Stimulated activated CD4-positive, alpha-beta T cell treated with anti-CD3 and anti-CD28 coated beads, Interleukin-1b, Interleukin-23, amount 100 ng/mL, for 1 hour (primary cell): ENCODE data around the gene CEBPB.
"Not testable (repeated sequence)": the region's sequence is repeated elsewhere in the genome, so short reads cannot be mapped to it uniquely, and the experiment has no call there.

Experiments
- DNase-seq, 2 donors: peaks; one replicate each; pipeline ENCODE4 v3.0.0-alpha.2; 2020; ENCODE audit warnings: low read depth in 2 of 2

Gene CEBPB

DNA sequence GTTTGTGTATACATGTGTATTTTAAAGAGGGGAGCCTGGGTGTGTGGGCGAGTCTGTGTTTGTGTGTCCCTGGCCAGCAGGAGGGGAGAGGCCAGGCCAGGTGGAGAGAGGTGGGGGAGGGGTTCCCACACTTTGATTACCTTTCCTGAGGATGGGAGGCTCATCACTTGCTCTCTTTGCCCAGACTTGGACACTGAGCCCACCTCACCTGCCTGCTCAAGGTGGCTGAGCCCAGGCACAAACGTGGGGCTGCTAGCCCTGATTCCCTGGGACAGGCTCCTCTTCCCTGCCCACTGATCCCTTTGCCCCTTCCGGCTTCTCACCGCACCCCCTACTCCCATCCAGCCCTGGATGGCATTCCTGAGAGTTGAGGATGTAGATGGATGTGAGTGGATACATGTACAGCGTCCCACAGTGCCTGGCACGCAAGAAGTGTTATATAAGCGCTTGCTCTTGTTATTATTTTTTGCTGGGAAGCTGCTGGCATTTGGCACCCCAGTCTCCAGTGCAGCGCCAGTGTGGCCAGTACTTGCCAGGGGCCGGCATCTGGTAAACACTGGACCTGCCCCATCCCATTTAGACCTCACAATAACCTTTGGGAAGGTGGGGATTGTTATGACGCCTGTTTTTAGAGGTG, 2.7 kb downstream of the CEBPB start:
- no peak for DNase-seq

DNA sequence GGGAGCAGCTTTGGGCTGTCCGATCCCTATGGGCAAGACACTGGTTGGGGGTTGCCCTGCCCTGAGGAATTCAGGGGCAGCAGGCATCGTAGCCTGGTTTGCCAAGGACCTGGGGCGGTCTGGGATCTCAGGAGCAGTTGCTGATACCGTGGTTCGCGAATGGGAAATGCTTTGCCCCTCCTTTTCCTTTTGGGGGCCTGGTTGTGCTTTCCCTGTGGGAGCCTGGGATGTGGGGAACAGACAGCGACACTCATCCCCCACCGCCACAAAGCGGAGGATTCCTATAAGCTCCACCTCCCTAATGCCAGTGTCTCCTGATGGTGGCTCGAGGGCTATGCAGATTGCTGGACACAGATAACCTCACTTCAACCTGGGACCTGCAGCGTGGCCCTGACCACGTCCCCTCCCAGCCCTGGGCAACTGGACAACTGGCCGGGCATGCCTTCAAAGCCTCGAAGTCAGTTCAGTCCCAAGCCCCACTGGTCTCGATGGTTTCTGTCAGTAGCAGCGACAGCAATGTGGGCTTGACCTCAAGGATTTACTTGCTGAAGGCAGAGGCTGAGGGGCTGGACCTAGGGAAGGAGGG, 3.3 kb downstream of the CEBPB start:
- DNase-seq, result no peak

DNA sequence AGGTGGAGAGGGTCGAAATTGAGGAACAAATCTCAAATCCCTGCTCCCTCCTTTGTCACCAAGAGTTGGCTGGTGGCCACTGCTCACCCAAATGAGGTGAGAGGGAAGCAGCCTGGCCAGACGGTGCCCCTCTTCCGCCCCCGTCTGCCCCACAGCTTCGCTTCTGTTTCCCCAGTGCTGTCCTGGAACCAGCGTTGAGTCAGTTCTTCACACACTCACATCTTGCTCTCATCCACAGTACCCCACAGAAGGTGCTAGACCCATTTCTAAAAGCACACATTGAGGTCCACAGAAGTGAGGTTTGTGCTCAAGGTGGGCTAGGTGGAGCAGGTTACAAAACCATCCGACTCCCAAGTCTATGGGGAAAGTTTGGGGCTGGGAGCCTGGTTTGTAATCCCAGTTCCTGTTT, 3.8 kb downstream of the CEBPB start:
- no peak for DNase-seq

DNA sequence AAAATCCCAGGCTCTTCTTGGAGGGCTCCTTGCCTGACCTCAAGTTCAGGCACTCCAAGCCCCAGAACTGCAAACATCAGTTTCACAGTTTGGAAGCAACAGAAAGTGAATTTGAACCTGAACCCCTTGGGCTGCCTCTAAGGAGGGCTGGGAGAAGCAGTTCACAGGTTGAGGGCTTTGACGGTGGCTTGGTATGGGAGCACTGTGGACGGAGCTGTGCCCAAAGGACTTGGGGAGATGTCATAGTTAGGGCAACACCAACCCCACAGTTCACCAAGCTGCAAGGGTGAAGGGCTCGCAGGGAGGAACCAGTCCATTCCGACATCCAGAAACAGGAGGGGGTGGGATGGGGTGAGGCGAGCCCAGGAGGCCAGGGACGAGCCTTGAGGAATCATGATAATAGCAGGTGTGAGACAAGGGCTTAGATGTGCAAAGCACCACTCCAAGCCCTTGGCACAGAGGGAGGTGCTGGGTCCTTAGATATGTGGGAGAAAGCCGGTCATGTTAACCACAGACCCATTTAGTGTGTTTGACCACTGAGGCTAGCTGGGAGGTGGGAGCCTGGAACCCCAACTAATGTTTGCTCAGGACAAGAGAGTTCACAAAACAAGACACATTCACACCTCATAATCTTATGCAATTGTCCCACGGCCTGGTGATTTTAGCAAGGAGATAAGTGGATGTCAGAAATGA, 4.3 kb downstream of the CEBPB start:
- no peak for DNase-seq

DNA sequence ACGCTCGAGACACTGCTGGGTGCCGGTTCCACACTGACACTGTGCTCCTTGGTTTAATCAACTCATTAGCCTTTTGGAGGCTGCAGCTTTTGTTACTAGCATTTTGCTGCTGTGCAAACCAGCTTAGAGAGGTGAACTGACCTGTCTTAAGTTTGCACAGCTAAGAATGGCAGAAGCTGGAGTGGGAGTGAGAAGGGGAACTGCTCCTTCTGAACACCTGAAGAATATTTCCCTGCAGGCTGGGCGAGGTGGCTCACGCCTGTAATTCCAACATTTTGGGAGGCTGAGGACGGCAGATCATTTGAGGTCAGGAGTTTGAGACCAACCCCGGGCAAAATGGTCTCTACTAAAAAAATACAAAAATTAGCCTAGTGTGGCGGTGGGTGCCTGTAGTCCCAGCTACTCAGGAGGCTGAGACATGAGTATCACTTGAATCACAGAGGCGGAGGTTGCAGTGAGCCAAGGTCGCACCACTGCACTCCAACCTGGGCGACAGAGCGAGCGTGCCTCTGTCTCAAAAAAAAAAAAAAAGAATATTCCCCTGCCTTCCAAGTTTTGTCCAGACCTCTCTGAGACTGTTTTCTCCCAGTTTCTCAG, 5.0 kb downstream of the CEBPB start:
- no peak for DNase-seq

DNA sequence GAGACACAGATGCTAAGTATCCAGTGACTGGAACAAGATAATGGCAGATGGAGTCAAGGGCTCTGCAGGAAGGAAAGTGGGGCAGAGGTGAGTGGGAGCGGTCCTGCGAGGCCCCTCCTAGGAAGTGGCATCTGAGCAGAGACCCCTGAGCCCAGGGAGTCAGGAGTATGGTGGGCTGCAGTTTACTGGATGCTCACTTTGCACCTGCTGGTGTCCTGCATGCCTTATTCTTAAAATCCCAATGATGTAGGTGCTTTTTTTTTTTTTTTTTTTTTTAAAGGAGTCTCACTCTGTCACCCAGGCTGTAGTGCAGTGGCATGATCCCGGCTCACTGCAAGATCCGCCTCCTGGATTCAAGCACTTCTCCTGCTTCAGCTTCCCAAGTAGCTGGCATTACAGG, 5.6 kb downstream of the CEBPB start:
- DNase-seq, result no peak

DNA sequence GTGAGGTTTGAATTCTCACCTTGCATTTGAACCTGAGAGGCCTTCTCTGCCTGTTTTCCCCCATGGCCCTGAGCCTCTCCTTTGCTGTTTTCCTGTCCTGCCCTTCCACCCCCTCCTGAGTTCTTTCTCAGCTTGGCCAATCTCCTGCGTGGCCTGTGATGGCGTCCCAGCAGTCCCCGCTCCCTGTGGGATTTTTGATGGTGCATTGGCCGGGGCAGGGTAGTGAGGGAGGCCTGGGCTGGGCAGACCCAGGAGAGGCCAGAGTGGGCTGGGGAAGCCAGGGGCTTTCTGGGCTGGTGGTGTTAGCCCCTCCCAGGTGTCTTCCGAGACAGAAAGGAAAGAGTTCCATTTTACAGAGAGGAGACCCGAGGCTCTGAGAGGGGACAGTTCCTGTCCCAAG, 6.3 kb downstream of the CEBPB start:
- no peak for DNase-seq

DNA sequence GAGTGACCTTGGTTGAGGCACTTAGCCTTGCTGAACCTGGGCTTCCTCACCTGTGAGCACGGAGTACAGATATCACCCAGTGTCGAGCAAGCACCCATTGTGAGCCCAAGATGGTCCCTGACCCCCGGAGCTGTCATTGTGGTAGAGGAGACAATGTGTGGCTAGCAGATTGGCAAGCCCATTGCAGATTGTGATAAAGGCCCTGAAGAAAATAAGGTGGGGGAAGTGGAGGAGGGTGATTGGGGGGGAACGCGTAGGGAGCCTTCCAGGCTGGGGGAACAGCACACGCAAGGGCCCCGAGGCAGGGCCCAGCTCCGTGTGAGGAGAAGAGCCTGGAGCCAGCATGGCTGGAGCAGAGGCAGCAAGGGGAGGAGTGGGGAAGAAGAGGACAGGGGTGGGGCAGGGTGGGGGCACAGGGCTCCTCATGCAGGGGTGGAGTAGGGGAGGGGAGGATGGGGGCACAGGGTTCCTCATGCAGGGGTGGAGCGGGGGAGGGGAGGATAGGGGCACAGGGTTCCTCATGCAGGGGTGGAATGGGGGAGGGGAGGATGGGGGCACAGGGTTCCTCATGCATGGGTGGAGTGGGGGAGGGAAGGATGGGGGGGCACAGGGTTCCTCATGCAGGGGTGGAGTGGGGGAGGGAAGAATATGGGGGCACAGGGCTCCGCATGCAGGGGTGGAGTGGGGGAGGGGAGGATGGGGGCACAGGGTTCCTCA, 7.0 kb downstream of the CEBPB start:
- no peak for DNase-seq

DNA sequence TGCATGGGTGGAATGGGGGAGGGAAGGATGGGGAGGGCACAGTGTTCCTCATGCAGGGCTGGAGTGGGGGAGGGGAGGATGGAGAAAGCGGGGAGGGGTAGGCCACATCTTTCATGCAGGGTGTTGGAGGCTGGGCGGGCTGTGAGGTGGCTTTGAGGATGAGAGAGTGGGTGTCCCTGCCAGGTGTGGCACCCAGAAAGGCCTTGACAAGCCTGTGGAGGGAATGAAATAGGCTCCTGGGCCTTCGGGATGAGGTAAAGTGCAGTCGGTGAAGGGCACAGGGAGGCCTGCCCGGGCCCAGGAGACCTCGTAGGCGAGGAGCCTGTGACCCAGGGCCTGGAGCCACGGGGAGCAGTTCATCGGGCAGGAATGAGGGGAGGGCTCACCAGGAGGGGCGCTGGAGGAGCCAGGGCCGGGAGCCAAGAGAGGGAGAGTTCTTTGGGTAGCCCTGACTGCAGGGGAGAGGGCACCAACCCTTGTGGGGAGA, 7.6 kb downstream of the CEBPB start:
- no peak for DNase-seq

DNA sequence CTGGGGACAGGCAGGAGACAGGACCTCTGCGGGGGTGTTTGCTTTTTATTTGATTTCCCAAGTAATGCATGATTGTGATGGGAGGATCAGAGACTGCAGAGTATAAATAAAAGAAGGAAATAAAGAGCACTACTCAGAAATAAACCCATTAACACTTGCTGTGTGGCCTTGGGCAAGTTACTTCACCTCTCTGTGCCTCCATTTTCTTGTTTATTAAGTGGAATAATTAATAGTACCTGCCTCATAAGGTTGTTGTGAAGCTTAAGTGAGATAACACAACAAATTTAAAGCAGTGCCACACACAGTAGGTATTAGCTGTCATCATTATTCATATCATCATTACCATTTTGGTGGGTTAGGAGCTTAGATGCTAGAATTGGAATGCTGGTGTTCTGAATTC, 8.1 kb downstream of the CEBPB start:
- DNase-seq, result no peak

DNA sequence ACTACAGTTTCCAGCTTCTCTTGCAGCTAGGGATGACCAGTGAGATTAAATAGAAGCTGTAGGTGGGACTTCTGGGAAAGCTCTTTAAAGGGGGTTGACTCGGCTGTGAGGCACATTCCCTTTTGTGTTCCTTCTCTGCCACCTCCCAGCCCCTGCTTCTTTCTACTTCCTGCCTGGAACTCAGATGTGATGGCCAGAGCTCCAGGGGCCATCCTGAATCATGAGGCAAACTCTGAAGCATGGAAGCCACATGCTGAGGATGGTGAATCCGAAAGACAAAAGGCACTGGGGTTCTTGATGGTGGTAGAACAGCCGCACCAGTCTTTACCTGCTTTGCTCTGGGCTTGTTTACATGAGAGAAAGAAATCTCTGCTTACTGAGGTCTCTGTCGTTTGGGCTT, 9.1 kb downstream of the CEBPB start:
- DNase-seq, result no peak

DNA sequence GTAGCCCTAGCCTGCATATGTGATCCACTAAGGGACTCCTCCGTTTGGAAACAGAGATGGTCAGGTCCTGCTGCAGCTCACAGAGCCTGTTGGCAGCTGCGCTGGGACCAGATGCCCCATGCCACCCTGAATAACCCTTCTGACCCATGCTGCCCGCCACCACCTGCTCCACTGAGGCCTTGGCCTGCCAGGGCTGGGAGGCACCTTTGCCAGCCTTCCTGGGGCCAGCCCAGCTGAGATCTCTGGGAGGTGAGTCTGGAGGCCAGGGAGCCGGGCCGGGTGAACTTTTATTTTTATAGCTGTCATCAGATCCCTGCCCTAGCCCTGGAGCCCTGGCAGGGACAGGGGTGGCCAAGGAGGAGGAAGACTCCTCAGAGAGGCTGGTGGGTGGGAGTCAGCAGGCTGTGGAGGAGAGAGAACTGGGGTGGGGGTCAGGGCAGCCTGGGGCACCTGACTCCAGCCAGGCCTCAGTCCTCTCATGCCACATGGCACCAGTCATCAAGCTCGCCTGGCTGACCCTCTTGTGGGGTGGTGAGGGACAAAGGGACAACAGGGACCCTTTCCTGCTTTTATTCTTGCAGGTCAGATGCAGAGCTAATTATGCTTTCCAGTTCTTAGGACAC, 10.0 kb downstream of the CEBPB start:
- DNase-seq, result no peak

DNA sequence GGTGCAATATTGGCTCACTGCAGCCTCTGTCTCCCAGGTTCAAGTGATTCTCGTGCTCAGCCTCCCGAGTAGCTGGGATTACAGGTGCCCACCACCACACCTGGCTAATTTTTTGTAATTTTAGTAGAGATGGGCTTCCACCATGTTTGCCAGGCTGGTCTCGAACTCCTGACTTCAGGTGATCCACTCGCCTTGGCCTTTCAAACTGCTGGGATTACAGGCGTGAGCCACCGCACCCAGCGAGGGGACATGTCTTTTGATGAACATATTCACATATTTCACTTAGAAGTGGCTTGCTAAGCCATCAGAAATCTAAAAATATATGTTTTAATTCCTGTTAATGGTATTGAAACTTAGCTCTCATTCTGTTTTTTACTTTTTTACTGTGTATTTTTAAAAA, 11.1 kb downstream of the CEBPB start:
- not testable (repeated sequence) for DNase-seq

DNA sequence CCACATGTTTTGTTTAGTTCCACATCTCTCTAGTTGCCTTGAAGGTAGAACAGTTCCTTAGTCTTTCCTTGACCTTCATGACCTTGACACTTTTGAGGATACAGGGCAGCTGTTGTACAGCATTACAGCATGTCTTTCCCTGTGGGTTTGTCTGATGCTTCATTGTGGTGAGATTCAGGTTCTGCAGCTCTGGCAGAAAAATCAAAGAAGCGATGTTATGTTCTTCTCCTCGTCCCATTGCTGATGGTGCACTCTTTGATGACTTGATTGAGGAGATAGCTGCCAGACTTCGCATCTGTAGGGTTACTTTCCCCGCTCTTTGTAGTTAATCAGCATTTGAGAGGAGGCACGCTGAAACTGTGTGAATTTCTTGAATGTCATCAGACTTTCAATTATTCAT, 12.0 kb downstream of the CEBPB start:
- no peak for DNase-seq

DNA sequence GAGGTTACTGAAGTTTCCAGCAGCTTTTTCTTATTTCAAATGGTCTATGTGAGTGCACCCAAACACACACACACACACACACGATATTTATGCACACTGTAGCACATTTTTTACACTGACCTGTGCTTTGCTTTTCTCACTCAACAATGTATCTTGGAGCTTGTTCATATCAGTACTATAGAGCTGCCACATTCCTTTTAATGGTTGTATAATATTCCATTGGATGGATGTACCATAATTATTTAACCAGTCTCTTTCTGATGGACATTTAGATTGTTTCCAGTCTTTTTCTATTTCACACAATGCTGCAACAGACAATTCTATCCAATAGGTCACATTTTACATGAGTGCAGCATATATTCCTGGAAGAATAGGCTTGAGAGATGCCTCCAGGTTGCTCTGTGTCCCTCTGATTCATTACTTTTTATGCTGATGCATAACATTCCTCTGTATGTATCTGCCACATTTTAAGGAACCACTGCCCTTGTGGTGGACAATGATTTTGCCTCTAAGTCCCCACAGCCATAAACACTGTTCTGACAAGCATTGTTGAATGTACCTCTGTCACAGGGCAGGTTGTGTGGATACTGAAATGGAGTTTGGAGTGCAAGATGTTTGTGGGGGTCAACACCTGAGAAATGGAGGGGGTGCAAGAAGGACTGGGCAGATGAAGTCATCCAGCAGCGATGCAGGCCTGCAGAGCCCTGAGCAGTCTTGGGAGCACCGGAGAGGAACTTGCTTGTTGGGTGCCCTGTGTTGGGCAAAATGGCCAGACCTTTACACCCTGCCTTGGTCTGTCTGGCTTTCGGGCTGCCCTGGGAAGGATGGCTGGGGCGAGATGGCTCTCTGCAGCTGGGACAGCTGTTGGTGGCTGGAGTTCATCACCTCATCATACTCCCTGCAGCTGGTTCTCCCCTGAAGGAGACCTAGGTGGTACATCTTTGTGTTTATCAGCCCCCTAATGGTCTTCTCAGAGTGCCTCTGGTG, 13.6 kb downstream of the CEBPB start:
- no peak for DNase-seq

DNA sequence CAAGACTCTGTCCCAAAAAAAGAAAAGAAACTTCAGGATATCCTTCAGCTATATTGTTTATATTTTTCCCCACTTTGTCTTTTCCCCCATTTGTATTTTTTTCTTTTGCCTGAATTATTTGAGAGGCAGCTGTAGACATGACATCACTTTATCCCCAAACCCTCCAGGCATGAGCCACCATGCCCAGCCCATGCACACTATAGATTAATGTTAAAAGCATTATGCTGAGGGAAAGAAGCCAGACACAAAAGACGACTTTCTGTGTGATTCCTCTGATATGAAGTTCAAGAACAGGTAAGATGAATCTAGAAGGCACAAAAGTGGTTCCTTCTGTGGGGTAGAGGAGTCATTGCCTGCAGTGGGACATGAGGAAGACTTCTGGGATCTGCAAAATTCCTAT, 16.4 kb downstream of the CEBPB start:
- DNase-seq, result no peak

DNA sequence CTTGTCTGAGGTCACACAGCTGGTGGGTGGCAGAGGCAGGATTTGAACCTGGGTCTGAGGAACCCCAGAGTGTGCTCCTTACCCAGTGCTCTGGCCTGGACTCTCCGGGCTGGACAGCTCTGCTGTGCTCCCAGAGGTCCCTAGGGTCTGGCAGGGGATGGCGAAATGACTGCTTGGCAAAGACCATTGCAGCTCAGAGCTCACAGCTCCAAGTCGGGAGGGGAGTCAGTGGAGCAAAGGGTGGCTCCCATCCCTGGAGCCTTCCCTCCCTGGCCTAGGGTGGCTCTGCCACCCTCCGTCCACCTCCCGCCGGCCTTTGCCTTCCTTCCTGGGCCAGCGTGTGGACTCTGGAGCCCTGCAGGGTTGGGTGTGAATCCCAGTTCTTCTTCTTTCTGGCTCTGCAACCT, 17.5 kb downstream of the CEBPB start:
- DNase-seq, result no peak

DNA sequence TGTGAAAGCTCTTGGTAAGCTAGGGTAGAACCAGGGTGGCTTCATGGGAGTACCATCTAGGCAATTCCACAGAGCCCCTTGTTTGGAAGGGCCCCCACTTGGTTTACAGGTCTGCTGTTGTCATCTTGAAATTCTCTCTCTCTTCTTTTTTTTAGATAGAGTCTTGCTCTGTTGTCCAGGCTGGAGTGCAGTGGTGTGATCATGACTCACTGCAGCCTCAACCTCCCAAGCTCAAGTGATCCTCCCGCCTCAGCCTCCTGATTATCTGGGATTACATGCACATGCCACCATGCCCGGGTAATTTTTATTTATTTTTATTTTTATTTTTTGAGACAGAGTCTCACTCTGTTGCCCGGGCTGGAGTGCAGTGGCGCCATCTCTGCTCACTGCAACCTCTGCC, 18.2 kb downstream of the CEBPB start:
- DNase-seq, result not testable (repeated sequence)

DNA sequence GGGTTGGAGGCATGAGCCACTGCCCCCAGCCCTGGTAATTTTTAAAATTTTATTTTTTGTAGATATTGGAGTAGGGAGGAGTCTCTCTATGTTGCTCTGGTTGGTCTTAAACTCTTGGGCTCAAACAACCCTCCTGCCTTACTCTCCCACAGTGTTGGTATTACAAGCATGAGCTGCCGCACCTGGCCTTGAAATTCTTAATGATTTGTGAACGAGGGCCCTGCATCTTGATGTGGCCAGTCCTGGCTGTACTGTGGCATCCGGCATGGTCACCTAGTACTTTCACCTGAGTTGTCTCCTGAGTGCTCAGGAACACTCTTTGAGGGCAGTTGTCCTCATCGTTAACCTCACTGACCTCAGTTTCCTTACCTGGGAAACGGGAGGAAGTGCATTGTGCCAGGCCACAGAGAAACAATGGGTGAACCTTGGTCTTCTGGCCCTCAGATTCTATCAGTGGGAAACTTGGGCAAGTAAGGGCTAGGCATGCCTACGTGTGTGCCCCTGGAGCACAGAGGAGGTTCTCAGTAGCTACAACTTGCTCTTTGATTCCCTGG, 19.5 kb downstream of the CEBPB start:
- DNase-seq, result no peak

DNA sequence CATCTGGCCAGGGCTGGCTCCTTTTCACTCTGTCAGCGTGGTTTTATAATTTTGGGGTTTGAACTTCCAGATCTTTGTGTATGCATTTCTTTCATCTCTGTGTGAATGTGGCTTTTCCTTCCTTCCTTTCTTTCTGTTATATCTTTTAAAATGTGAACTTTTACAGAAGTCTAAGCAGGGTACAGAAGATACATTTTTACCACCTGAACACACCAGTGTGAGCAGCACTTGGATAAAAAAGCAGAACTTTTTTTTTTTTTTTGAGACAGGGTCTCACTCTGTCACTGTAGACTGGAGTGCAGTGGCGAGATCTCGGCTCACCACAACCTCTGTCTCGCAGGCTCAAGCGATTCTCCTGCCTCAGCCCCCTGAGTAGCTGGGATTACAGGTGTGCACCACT, 20.5 kb downstream of the CEBPB start:
- no peak for DNase-seq
